ENCODE results near the gene CCDC24. TPM values are rescaled to one million over a fixed set of nuclear protein-coding genes. Genes with fewer than 3 reads are reported as not detected.

The CCDC24 gene
- total RNA-seq, 2 donors from 2014 or later, result 1.4 to 1.5 TPM

DNA sequence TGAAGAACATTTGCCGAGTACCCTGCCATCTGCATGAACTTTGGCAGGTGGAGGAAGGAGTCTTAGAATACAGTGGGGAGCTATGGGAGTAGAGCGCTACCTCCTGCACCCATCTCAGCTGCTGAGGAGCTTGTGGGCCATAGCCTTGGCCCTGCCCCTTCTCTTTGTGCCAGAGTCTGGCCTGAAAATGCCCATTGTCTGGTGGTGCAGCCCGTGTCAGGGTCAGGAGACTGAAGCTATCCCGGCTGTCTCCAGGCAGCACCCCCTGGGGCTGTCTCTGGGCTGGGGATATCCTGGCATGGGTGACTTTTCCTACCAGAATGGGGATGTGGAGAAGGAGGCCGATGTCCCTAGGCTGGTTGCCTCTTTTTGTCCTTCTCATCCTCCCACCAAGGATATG, 37.4 kb upstream of the CCDC24 start:
- Mint-ChIP-seq H3K36me3 (ENCODE audit: low read depth) (peaks cover 10% of the 10 kb centered on the region), H3K27ac (no peak overlapping the region), H3K27me3 (no peaks in the 10 kb centered on the region), H3K4me3 (no peak overlapping the region), H3K4me1 (peaks cover 23% of the 10 kb centered on the region)
- DNase-seq (no peak), ATAC-seq (no peak)
- no peaks in the 10 kb centered on the region for H3K9me3 ChIP-seq (ENCODE audit: control insufficient read depth, low read length, poor library complexity, severe bottlenecking)

DNA sequence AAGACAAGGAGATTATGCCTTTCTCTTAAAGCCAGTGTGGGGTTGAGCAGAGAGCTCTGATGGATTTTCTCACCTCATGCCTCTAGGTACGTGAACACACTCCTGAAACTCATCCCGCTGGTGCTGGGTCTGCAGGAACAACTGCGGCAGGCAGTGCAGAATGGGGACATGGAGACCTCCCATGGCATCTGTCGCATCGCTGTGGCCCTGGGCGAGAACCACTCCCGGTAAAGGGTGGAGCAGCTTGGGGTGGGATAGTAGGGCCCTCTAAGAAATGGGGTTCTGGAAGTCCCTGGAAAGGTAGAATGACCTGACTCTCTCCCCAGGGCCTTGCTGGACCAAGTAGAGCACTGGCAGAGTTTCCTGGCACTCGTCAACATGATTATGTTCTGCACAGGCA, 35.2 kb upstream of the CCDC24 start:
- H3K4me1 Mint-ChIP-seq, result peaks cover 14% of the 10 kb centered on the region
- no peaks in the 10 kb centered on the region for H3K27me3 Mint-ChIP-seq
- ATAC-seq (no peak), DNase-seq (no peak)
- no peaks in the 10 kb centered on the region for H3K9me3 ChIP-seq (ENCODE audit: control insufficient read depth, low read length, poor library complexity, severe bottlenecking)
- H3K4me3 Mint-ChIP-seq, result no peak overlapping the region
- H3K36me3 Mint-ChIP-seq (ENCODE audit: low read depth), result peaks cover 5% of the 10 kb centered on the region
- no peak overlapping the region for H3K27ac Mint-ChIP-seq

DNA sequence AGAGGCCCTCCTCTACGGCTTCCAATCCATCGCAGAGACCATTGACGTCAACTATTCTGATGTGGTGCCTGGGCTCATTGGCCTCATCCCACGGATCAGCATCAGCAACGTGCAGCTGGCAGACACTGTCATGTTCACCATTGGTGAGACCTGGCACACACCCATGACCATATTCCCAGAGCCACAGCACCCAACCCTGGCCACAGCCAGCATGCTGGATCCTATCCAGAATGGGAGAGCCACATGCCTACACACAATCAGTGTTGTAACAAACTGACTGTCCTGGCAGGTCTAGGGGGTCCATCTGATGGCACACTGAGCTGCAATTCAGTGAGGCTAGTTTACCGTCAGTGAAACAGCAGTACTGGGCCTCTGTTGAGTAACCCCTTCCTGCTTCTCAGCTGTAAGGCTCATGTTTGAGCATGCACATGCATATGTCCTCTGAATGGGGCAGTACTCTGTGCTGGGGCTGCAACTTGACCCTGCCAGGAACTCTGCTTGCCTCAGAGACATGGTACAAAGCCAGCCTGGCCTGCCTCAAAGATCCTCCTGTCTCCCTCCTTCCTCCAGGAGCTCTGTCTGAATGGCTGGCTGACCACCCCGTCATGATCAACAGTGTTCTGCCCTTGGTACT, 33.9 kb upstream of the CCDC24 start:
- DNase-seq (no peak), ATAC-seq (no peak)
- no peaks in the 10 kb centered on the region for H3K9me3 ChIP-seq (ENCODE audit: control insufficient read depth, low read length, poor library complexity, severe bottlenecking)
- Mint-ChIP-seq H3K4me1 (peaks cover 14% of the 10 kb centered on the region), H3K36me3 (ENCODE audit: low read depth) (peaks cover 10% of the 10 kb centered on the region), H3K4me3 (no peak overlapping the region), H3K27me3 (no peaks in the 10 kb centered on the region), H3K27ac (no peak overlapping the region)

DNA sequence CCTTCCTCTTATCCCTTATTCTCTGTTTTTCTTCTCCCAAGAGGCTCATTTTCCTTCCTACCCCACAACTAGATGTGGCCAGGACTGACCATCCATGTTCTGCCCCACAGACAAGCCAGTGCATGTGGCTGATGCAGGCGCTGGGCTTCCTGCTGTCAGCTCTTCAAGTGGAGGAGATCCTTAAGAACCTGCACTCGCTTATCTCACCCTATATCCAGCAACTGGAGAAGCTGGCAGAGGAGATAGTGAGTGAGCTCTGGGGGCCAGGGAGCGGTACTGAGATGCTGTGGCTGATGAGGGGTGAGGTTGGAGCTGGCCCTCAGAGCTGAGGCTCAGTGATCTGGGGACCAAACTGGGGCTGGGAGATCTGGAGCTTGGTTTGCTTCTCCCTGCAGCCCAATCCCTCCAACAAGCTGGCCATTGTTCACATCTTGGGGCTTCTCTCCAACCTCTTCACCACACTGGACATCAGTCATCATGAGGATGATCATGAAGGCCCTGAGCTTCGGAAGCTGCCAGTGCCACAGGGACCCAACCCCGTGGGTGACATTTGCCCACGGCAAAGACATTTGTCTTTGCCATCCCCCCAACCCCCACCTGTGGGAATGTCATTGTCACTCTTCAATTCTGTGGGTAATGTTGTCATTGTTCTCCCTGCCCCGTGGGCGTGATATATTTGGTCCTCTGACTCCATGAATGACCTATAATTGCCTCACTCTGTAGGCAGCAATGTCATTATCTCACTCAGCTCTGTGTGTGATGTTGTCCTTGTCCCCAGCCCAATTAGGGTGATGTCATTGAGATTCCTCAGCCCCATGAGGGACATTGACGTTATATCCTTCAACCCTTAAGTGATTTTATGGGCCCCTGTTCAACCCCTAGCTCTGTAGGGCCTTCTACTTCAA, 32.8 kb upstream of the CCDC24 start:
- DNase-seq (no peak), ATAC-seq (no peak)
- Mint-ChIP-seq H3K27ac (no peak overlapping the region), H3K27me3 (no peaks in the 10 kb centered on the region), H3K4me1 (peaks cover 14% of the 10 kb centered on the region), H3K36me3 (ENCODE audit: low read depth) (peaks cover 10% of the 10 kb centered on the region), H3K4me3 (no peak overlapping the region)
- H3K9me3 ChIP-seq (ENCODE audit: control insufficient read depth, low read length, poor library complexity, severe bottlenecking), result no peaks in the 10 kb centered on the region

DNA sequence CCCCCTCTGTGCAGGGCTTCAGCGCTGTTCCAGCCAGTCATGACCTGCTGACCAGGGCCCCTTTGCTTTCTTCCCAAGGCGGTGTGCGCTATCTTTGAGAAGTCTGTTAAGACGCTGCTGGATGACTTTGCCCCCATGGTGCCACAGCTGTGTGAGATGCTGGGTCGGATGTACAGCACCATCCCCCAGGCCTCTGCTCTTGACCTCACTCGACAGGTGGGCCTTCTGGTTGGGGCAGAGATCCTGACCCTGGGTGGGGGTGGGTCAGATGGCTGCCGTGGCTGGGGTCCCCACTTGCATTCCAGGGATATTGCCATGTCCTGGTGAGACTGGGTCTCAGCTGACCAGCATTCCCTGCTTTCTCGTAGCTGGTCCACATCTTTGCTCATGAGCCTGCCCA, 30.6 kb upstream of the CCDC24 start:
- H3K4me1 Mint-ChIP-seq, result peaks cover 6% of the 10 kb centered on the region
- H3K27ac Mint-ChIP-seq, result no peak overlapping the region
- H3K9me3 ChIP-seq (ENCODE audit: control insufficient read depth, low read length, poor library complexity, severe bottlenecking), result no peaks in the 10 kb centered on the region
- no peak overlapping the region for H3K4me3 Mint-ChIP-seq
- no peak for DNase-seq
- H3K27me3 Mint-ChIP-seq, result no peaks in the 10 kb centered on the region
- ATAC-seq, result no peak
- peaks cover 10% of the 10 kb centered on the region for H3K36me3 Mint-ChIP-seq (ENCODE audit: low read depth)

DNA sequence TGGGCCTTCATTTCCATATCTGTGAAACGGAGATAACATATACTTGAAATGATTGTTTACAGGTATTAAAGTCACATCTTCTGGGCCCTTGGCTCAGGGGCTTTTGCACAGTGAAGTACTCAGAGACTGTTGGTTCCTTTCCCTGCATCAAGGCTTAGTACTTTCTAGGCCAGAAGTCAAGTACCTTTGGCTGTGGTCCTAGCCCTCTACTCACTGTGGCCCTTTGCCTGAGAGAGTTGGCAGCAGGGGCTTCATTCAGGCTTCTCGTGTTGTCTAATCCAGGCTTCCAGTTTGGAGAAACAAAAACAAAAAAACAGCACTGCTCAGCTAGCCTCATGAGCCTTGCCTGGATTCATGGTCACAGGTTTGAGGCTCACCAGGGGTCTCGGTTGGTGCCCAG, 29.7 kb upstream of the CCDC24 start:
- no peak for ATAC-seq
- Mint-ChIP-seq H3K4me1 (peaks cover 6% of the 10 kb centered on the region), H3K4me3 (no peak overlapping the region), H3K27ac (no peak overlapping the region), H3K27me3 (no peaks in the 10 kb centered on the region), H3K36me3 (ENCODE audit: low read depth) (peaks cover 10% of the 10 kb centered on the region)
- H3K9me3 ChIP-seq (ENCODE audit: control insufficient read depth, low read length, poor library complexity, severe bottlenecking), result no peaks in the 10 kb centered on the region
- no peak for DNase-seq

DNA sequence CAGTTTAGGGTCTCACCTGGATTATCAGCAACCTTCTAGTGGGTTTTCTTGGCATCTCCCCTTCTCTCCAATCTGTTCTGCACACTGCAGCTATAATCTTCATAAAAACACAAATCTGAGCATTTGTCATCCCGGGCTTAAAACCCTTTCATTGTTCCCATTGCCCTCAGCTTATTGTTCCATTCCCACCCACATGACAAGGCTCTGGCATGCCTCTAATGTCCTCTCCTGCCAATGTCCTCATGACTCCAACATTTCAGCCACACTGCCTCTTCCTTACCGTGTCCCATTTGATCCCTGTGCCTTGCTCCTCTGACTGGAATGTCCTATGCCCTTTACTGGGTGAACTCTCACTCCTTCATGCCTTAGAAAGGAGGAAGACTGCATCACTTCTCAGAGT, 29.1 kb upstream of the CCDC24 start:
- Mint-ChIP-seq H3K36me3 (ENCODE audit: low read depth) (peaks cover 7% of the 10 kb centered on the region), H3K4me3 (no peak overlapping the region), H3K4me1 (peaks cover 6% of the 10 kb centered on the region), H3K27ac (no peak overlapping the region), H3K27me3 (no peaks in the 10 kb centered on the region)
- ATAC-seq (no peak), DNase-seq (no peak)
- H3K9me3 ChIP-seq (ENCODE audit: control insufficient read depth, low read length, poor library complexity, severe bottlenecking), result no peaks in the 10 kb centered on the region

DNA sequence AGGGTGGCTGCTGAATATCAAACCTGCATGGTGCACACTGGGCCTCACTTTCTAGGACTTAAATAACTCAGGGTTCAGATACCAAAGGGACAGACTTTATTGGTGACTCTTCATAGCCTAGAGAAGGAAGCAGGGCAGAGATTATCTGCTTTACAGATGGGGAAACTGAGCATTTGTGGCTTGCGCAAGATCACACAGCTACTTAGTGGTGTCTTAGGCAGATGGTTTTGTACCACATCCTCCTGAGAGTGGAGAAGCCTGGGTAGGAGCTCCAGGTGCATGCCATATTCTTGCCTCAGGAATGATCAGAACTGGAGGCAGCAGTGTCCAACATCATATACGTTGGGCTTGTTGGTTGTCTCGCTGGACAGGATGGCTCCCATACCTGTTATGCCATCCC, 28.4 kb upstream of the CCDC24 start:
- no peak for ATAC-seq
- H3K27ac Mint-ChIP-seq, result no peak overlapping the region
- peaks cover 6% of the 10 kb centered on the region for H3K4me1 Mint-ChIP-seq

DNA sequence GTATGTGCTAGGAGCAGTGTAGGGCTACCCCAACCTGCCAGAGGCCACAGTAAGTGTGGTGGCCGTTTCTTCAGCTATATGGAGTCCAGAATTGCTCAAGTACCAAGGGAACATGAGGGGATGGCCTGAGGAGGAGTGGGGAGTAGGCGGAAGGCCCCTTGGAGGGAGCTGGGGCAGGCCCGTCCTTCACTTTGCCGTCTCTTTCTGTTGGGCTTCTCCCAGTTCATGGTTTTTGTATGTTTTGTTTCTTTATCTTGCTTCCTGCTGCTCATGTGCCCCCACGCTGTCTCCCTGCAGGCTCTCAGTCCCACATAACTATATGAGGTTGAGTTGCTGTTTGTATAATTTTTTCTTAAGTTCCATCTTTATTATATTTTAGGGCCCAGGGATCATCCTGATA, 27.5 kb upstream of the CCDC24 start:
- Mint-ChIP-seq H3K4me1 (peaks cover 6% of the 10 kb centered on the region), H3K27me3 (no peaks in the 10 kb centered on the region)
- no peak for ATAC-seq

More for the DNA sequence above, 28.4 kb upstream of the CCDC24 start:
- no peaks in the 10 kb centered on the region for H3K9me3 ChIP-seq (ENCODE audit: control insufficient read depth, low read length, poor library complexity, severe bottlenecking)
- no peak overlapping the region for H3K4me3 Mint-ChIP-seq
- H3K27me3 Mint-ChIP-seq, result no peaks in the 10 kb centered on the region
- peaks cover 6% of the 10 kb centered on the region for H3K36me3 Mint-ChIP-seq (ENCODE audit: low read depth)
- no peak for DNase-seq

DNA sequence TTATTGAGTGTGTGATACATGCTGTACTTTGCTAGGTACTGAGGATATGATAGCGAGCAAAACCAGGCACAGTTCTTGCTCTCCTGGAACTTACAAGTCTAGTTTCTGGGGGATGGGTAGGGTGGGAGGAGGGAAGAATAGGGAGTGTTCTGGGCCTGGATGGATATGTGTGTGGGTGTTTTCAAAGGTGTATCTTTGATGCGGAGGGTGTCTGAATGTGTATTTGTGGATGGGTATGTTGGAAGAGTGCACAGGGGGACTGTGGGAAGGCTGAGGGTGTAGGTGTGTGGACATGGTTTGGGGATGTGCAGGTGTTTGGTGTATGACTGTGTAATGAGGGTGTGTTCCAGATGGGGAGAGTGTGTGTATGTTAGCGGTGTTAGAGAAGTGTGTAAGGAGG, 26.1 kb upstream of the CCDC24 start:
- H3K4me3 Mint-ChIP-seq, result no peak overlapping the region
- ATAC-seq (no peak), DNase-seq (no peak)
- H3K27me3 Mint-ChIP-seq, result no peaks in the 10 kb centered on the region
- H3K4me1 Mint-ChIP-seq, result peaks cover 17% of the 10 kb centered on the region
- no peak overlapping the region for H3K27ac Mint-ChIP-seq
- no peaks in the 10 kb centered on the region for H3K9me3 ChIP-seq (ENCODE audit: control insufficient read depth, low read length, poor library complexity, severe bottlenecking)
- H3K36me3 Mint-ChIP-seq (ENCODE audit: low read depth), result peaks cover 6% of the 10 kb centered on the region

More for the DNA sequence above, 27.5 kb upstream of the CCDC24 start:
- H3K27ac Mint-ChIP-seq, result no peak overlapping the region
- no peak overlapping the region for H3K4me3 Mint-ChIP-seq
- H3K36me3 Mint-ChIP-seq (ENCODE audit: low read depth), result peaks cover 6% of the 10 kb centered on the region
- DNase-seq, result no peak
- no peaks in the 10 kb centered on the region for H3K9me3 ChIP-seq (ENCODE audit: control insufficient read depth, low read length, poor library complexity, severe bottlenecking)

DNA sequence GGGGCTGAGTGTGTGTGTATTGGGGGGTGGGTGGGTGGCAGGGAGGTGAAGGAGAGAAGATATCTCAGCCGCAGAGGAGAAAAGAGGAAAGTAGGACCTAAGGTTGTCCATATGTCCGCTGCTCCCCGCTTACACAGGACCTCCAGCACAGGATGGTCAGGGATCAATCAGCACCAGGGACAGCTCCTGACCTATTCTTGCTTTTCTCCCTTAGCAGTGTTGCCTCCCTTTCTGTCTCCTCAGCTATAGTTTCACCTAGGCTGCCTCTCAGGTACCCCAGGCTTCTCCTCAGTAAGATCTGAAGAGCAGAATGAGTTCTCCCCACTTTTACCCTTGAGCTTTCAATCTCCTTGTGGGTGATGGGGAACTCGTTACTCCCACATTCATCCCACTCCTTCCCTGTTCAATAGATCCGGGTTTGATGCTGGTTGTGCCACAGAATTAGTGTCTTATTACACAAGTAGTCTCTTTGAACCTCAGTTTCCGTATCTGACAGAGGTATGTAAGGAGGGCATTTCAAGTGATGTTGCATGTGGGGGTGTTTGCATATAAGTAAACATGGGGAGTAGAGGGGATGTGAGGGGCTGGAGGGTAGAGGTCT, 23.0 kb upstream of the CCDC24 start:
- Mint-ChIP-seq H3K36me3 (ENCODE audit: low read depth) (no peaks in the 10 kb centered on the region), H3K27ac (no peak overlapping the region), H3K4me3 (no peak overlapping the region), H3K27me3 (no peaks in the 10 kb centered on the region), H3K4me1 (peaks cover 20% of the 10 kb centered on the region)
- ATAC-seq, result no peak
- no peak for DNase-seq
- no peaks in the 10 kb centered on the region for H3K9me3 ChIP-seq (ENCODE audit: control insufficient read depth, low read length, poor library complexity, severe bottlenecking)

DNA sequence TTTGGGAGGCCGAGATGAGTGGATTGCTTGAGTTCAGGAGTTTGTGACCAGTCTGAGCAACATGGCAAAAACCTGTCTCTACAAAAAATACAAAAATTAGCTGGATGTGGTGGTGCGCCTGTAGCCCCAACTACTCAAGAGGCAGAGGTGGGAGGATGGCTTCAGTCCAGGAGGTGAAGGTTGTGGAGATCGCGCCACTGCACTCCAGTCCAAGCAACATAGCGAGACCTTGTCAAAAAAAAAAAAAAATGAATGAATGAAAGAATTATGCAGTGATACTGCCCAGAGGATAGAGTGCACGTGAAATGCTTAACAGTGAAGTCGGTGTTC, 22.0 kb upstream of the CCDC24 start:
- H3K27ac Mint-ChIP-seq, result no peak overlapping the region
- no peaks in the 10 kb centered on the region for H3K9me3 ChIP-seq (ENCODE audit: control insufficient read depth, low read length, poor library complexity, severe bottlenecking)
- DNase-seq (no peak), ATAC-seq (no peak)
- H3K36me3 Mint-ChIP-seq (ENCODE audit: low read depth), result peaks cover 4% of the 10 kb centered on the region
- peak overlapping the region; percentile 93 for H3K4me3 Mint-ChIP-seq
- peaks cover 29% of the 10 kb centered on the region for H3K4me1 Mint-ChIP-seq
- H3K27me3 Mint-ChIP-seq, result no peaks in the 10 kb centered on the region

DNA sequence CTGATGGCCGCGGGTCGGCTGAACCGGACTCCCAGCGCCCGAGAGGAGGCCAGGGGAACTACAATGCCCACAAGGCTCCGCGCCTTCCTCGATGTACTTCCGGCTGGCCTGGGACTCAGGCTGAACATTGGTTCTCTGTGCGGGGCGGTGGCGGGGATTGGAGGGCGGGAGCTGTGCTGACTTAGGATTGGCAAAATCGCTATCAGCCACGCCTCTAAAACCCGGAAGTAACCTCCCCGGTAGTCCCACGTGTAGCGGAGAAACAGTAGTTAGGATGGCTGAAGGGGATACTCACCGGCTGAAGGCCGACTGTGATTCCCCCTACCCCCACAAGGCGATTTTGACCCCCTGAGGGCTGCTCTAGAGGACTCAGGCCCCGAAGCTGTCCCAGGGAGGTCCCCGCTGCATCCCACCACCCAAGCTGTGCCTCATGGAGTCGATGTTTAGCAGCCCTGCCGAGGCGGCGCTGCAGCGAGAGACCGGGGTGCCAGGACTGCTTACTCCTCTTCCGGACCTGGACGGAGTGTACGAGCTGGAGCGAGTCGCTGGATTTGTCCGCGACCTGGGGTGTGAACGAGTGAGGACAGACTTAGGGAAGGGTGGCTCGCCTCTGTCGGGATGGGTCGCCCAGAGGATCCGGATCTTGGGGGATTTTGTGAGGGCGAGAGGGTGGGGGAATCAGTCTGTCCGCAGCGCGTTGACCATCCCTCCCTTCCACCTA, 21.5 kb upstream of the CCDC24 start, which contains the start of gene DPH2:
DPH2 (plus strand) TSS at position 265 of the 721 bp plus-strand sequence; CDS start at position 431, 166 bp downstream.
- H3K27me3 Mint-ChIP-seq, result no peaks in the 10 kb centered on the region
- ATAC-seq, result peak; percentile 89
- peak; percentile 83 to 90 (median 87) for DNase-seq
- H3K27ac Mint-ChIP-seq, result peak within 1 kb of the TSS; percentile 72
- H3K9me3 ChIP-seq (ENCODE audit: control insufficient read depth, low read length, poor library complexity, severe bottlenecking), result no peaks in the 10 kb centered on the region
- peaks cover 30% of the 10 kb centered on the region for H3K4me1 Mint-ChIP-seq
- H3K4me3 Mint-ChIP-seq, result peak within 1 kb of the TSS; percentile 93
- H3K36me3 Mint-ChIP-seq (ENCODE audit: low read depth), result peaks cover 5% of the 10 kb centered on the region
